ENCODE results near the gene SLC25A43.

The SLC25A43 gene

GRCh38 chrX:119455264-119455663, 56.1 kb downstream of the SLC25A43 start:
- no peak overlapping the region for H3K27ac ChIP-seq (ENCODE audit: low read depth, low read length, poor library complexity, severe bottlenecking)
- no peak overlapping the region for H3K4me2 ChIP-seq (ENCODE audit: low read length)
- no peak for TF ChIP-seq CTCF (IDR thresholded peaks at IDR 0.05; ENCODE audit: low read length)
- no peak for TF ChIP-seq EZH2 (IDR thresholded peaks at IDR 0.05; ENCODE audit: borderline replicate concordance, low read length)
- no peaks in the 10 kb centered on the region for H3K27me3 ChIP-seq (ENCODE audit: insufficient read depth, low read length)
- no peaks in the 10 kb centered on the region for H3K9me2 ChIP-seq (ENCODE audit: low read depth, low read length)
- H2AFZ ChIP-seq (ENCODE audit: low read length), result no peak overlapping the region
- H3K4me1 ChIP-seq (ENCODE audit: insufficient read depth, low read length, severe bottlenecking), result no peaks in the 10 kb centered on the region
- H3F3A ChIP-seq (ENCODE audit: insufficient read depth, low read length), result no peaks in the 10 kb centered on the region
- H3K36me3 ChIP-seq (ENCODE audit: insufficient read depth, low read length), result peaks cover 10% of the 10 kb centered on the region
- no peak overlapping the region for H3K4me3 ChIP-seq (ENCODE audit: low read depth, low read length, poor library complexity, severe bottlenecking)
- no peak overlapping the region for H3K9ac ChIP-seq (ENCODE audit: low read length)
- no peaks in the 10 kb centered on the region for H3K9me3 ChIP-seq (ENCODE audit: low read length)
- no peaks in the 10 kb centered on the region for H4K20me1 ChIP-seq (ENCODE audit: insufficient read depth, low read length)
- H3K79me2 ChIP-seq (ENCODE audit: insufficient read depth, low read length), result no peaks in the 10 kb centered on the region

GRCh38 chrX:119459181-119459580, 60.0 kb downstream of the SLC25A43 start:
- Histone ChIP-seq H4K20me1 (ENCODE audit: insufficient read depth, low read length) (no peaks in the 10 kb centered on the region), H2AFZ (ENCODE audit: low read length) (no peak overlapping the region), H3K9me3 (ENCODE audit: low read length) (no peaks in the 10 kb centered on the region), H3K9ac (ENCODE audit: low read length) (no peak overlapping the region), H3K4me1 (ENCODE audit: insufficient read depth, low read length, severe bottlenecking) (no peaks in the 10 kb centered on the region), H3K27me3 (ENCODE audit: insufficient read depth, low read length) (no peaks in the 10 kb centered on the region), H3K27ac (ENCODE audit: low read depth, low read length, poor library complexity, severe bottlenecking) (no peak overlapping the region), H3K4me3 (ENCODE audit: low read depth, low read length, poor library complexity, severe bottlenecking) (no peak overlapping the region), H3K9me2 (ENCODE audit: low read depth, low read length) (no peaks in the 10 kb centered on the region), H3K4me2 (ENCODE audit: low read length) (no peak overlapping the region), H3K36me3 (ENCODE audit: insufficient read depth, low read length) (no peaks in the 10 kb centered on the region), H3F3A (ENCODE audit: insufficient read depth, low read length) (no peaks in the 10 kb centered on the region), H3K79me2 (ENCODE audit: insufficient read depth, low read length) (no peaks in the 10 kb centered on the region)
- TF ChIP-seq EZH2 (IDR thresholded peaks at IDR 0.05; ENCODE audit: borderline replicate concordance, low read length) (no peak), CTCF (IDR thresholded peaks at IDR 0.05; ENCODE audit: low read length) (no peak)

- no peaks in the 10 kb centered on the region for H3K27me3 ChIP-seq (ENCODE audit: insufficient read depth, low read length)
- TF ChIP-seq CTCF (IDR thresholded peaks at IDR 0.05; ENCODE audit: low read length) (no peak), EZH2 (IDR thresholded peaks at IDR 0.05; ENCODE audit: borderline replicate concordance, low read length) (no peak)
- H3K27ac ChIP-seq (ENCODE audit: low read depth, low read length, poor library complexity, severe bottlenecking), result no peak overlapping the region
- no peaks in the 10 kb centered on the region for H3K9me3 ChIP-seq (ENCODE audit: low read length)
- H3K4me2 ChIP-seq (ENCODE audit: low read length), result no peak overlapping the region
- H3K4me1 ChIP-seq (ENCODE audit: insufficient read depth, low read length, severe bottlenecking), result peaks cover 13% of the 10 kb centered on the region
- no peak overlapping the region for H3K4me3 ChIP-seq (ENCODE audit: low read depth, low read length, poor library complexity, severe bottlenecking)
- H3K79me2 ChIP-seq (ENCODE audit: insufficient read depth, low read length), result no peaks in the 10 kb centered on the region
- no peak overlapping the region for H2AFZ ChIP-seq (ENCODE audit: low read length)
- H4K20me1 ChIP-seq (ENCODE audit: insufficient read depth, low read length), result no peaks in the 10 kb centered on the region
- no peak overlapping the region for H3K9ac ChIP-seq (ENCODE audit: low read length)
- H3F3A ChIP-seq (ENCODE audit: insufficient read depth, low read length), result no peaks in the 10 kb centered on the region
- peaks cover 15% of the 10 kb centered on the region for H3K36me3 ChIP-seq (ENCODE audit: insufficient read depth, low read length)
- H3K9me2 ChIP-seq (ENCODE audit: low read depth, low read length), result no peaks in the 10 kb centered on the region
These were observed 66.4 kb downstream of the SLC25A43 start for GRCh38 chrX:119465555-119465954.

Measured in OCI-LY1 (cell line).